CD4-positive, alpha-beta T cell (primary cell): ENCODE measurements around the gene VAT1L. TPM values are rescaled to one million over a fixed set of nuclear protein-coding genes. Genes with fewer than 3 reads are reported as not detected.

Experiments used
- ATAC-seq: fragments of 200-7000 bp; cut with Tn5 transposase; one replicate; pipeline ENCODE4 v1.10.0; 2022; ENCODE audit warnings: mild to moderate bottlenecking; ENCODE audit not compliant: poor library complexity
- CTCF ChIA-PET: fragments of 350-600 bp; sonication (Branson Sonifier 250); formaldehyde crosslinking; loops from one replicate; lab custom pipeline; 2021; ENCODE audit warnings: antibody characterized with exemption, inconsistent platforms; lab: Charles Lee
- POLR2A ChIA-PET: fragments of 350-600 bp; sonication (Branson Sonifier 250); formaldehyde crosslinking; loops from one replicate; lab custom pipeline; 2021; ENCODE audit warnings: antibody characterized with exemption, inconsistent platforms; lab: Charles Lee
- DNase-seq, 14 experiments: peaks; one replicate each; pipeline ENCODE4 v3.0.0-alpha.2; 2013 to 2020; ENCODE audit warnings: mixed read lengths in 2 of 14
- H3K27ac ChIP-seq, 2 donors: one replicate each; pipeline versions ENCODE4 v1.5.1 to v1.7.0; 2013; ENCODE audit warnings: low read length in 2 of 2, low read depth in 1 of 2, mild to moderate bottlenecking in 1 of 2
- H3K27me3 ChIP-seq, 2 experiments: 1 replicate in 1 of 2; 2 replicates in 1 of 2; pipeline versions ENCODE4 v1.6.1 to v1.7.0; 2013; ENCODE audit warnings: low read length in 2 of 2, control low read depth in 1 of 2, mild to moderate bottlenecking in 1 of 2, moderate library complexity in 1 of 2; ENCODE audit not compliant: insufficient read depth in 2 of 2, control insufficient read depth in 1 of 2
- H3K36me3 ChIP-seq: one replicate; pipeline ENCODE4 v1.6.1; 2013; ENCODE audit warnings: low read length, control low read depth; ENCODE audit not compliant: insufficient read depth
- H3K4me1 ChIP-seq: one replicate; pipeline ENCODE4 v1.6.1; 2013; ENCODE audit warnings: low read length, control low read depth; ENCODE audit not compliant: insufficient read depth
- H3K4me3 ChIP-seq: one replicate; pipeline ENCODE4 v1.5.1; 2013; ENCODE audit warnings: mild to moderate bottlenecking, low read length, moderate library complexity
- H3K9me3 ChIP-seq, 2 experiments: 1 replicate in 1 of 2; 2 replicates in 1 of 2; pipeline versions ENCODE4 v1.6.1 to v1.7.0; 2013; ENCODE audit warnings: low read length in 2 of 2, mild to moderate bottlenecking in 2 of 2, control low read depth in 1 of 2, moderate library complexity in 1 of 2; ENCODE audit not compliant: control insufficient read depth in 1 of 2, insufficient read depth in 1 of 2
- H3K27ac Mint-ChIP-seq: one replicate; pipeline ENCODE4 v1.8.0; 2020; ENCODE audit warnings: mixed read lengths
- H3K27me3 Mint-ChIP-seq: one replicate; pipeline ENCODE4 v1.8.0; 2021; ENCODE audit warnings: mixed read lengths
- H3K36me3 Mint-ChIP-seq: one replicate; pipeline ENCODE4 v1.8.0; 2021; ENCODE audit warnings: low read depth, mixed read lengths
- H3K4me1 Mint-ChIP-seq: one replicate; pipeline ENCODE4 v1.8.0; 2021; ENCODE audit warnings: low read depth, mixed read lengths
- H3K4me3 Mint-ChIP-seq: one replicate; pipeline ENCODE4 v1.8.0; 2020; ENCODE audit warnings: mild to moderate bottlenecking, mixed read lengths
- H3K9me3 Mint-ChIP-seq: one replicate; pipeline ENCODE4 v1.8.0; 2020; ENCODE audit warnings: mixed read lengths
- CTCF ChIP-seq: fragments of 200-600 bp; IDR thresholded peaks from one replicate; pipeline ENCODE4 v1.8.0; 2022; ENCODE audit warnings: antibody characterized with exemption, mild to moderate bottlenecking
- intact Hi-C, 2 experiments: fragments of 100-400 bp; cut with DNase I in 1 of 2; cut with micrococcal nuclease in 1 of 2; formaldehyde crosslinking; loops; one replicate each; pipeline versions ENCODE4 v1.15.1 to v1.9.0; 2023 to 2025; cut with DNase I, micrococcal nuclease
- total RNA-seq, 174 experiments: library from RNA in 2 of 174; stranded (reverse) in 2 of 174; gene quantifications; one replicate each; pipeline ENCODE4 v1.2.3 and lab custom pipeline; 2021 to 2026

The VAT1L gene
- total RNA-seq, 2 experiments from 2014 or later: not detected

- H3K36me3 ChIP-seq: no peaks in the 10 kb centered on the region
- Mint-ChIP-seq H3K4me1 (no peaks in the 10 kb centered on the region), H3K36me3 (no peaks in the 10 kb centered on the region), H3K9me3 (peaks cover 7% of the 10 kb centered on the region), H3K27me3 (peaks cover 20% of the 10 kb centered on the region), H3K4me3 (no peak overlapping the region), H3K27ac (no peak overlapping the region)
- no peaks in the 10 kb centered on the region for H3K4me1 ChIP-seq
- CTCF ChIA-PET: no interaction called here
- no peak overlapping the region for H3K27ac ChIP-seq
- POLR2A ChIA-PET: no interaction called here
- intact Hi-C loops: no loop called here
- H3K9me3 ChIP-seq: peaks cover 6 to 15% of the 10 kb centered on the region in 2 experiments
- H3K4me3 ChIP-seq: no peak overlapping the region
- ATAC-seq (no peak), DNase-seq (no peak)
- TF ChIP-seq CTCF: no peak
- H3K27me3 ChIP-seq: peaks cover 4 to 9% of the 10 kb centered on the region in 2 experiments
These were observed 207.6 kb downstream of the VAT1L start for GRCh38 chr16:77995843-77996455.

GRCh38 chr16:77998350-77999023 lies 210.1 kb downstream of the VAT1L start:
- Histone ChIP-seq H3K4me1 (peaks cover 4% of the 10 kb centered on the region), H3K9me3 (peaks cover 6 to 15% of the 10 kb centered on the region in 2 experiments), H3K27ac (no peak overlapping the region), H3K4me3 (no peak overlapping the region), H3K36me3 (no peaks in the 10 kb centered on the region), H3K27me3 (peaks cover 7 to 8% of the 10 kb centered on the region in 2 experiments)
- Mint-ChIP-seq H3K27me3 (peaks cover 23% of the 10 kb centered on the region), H3K4me1 (no peaks in the 10 kb centered on the region), H3K9me3 (peaks cover 7% of the 10 kb centered on the region), H3K27ac (no peak overlapping the region), H3K36me3 (no peaks in the 10 kb centered on the region), H3K4me3 (no peak overlapping the region)
- DNase-seq (no peak), ATAC-seq (no peak)
- no peak for TF ChIP-seq CTCF
- POLR2A ChIA-PET: no interaction called here
- CTCF ChIA-PET: no interaction called here
- intact Hi-C loops: no loop called here

DNA sequence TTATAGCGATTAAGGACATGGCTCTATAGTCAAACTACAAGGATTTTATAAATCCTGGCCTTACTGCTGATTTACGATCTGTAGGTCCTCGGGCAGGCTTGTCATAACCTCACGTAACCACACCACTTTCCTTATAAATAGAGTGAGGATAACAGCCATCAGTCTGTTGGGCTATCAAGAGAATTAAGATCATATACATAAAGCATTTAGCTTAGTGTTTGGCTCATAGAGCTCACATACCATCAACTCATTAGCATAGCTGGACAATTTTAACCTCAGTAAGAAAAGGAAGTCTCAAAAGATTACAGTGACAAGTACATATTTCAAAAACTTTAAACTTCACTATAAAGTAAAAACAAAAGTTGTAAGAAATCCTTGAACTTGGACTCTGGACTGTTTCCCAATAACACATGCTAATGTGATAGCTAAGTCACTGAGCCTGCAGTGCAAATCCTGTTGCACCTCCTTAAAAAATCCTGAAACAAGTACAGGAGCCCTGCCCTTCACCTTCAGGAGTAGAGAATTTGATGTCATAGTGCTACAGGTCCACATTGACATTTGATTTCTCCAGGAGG lies 213.2 kb downstream of the VAT1L start:
- no peak overlapping the region for H3K4me3 ChIP-seq
- DNase-seq: no peak
- H3K4me1 Mint-ChIP-seq: no peaks in the 10 kb centered on the region
- peaks cover 0 to 2% of the 10 kb centered on the region in 2 experiments for H3K9me3 ChIP-seq
- ChIA-PET CTCF (no interaction called here), POLR2A (no interaction called here)
- TF ChIP-seq CTCF: no peak
- no peaks in the 10 kb centered on the region for H3K36me3 ChIP-seq
- intact Hi-C loops: no loop called here
- H3K27me3 ChIP-seq: peaks cover 4 to 11% of the 10 kb centered on the region in 2 experiments
- H3K27ac Mint-ChIP-seq: no peak overlapping the region
- peaks cover 2% of the 10 kb centered on the region for H3K9me3 Mint-ChIP-seq
- peaks cover 4% of the 10 kb centered on the region for H3K4me1 ChIP-seq
- no peak overlapping the region for H3K27ac ChIP-seq
- ATAC-seq: no peak
- H3K27me3 Mint-ChIP-seq: peaks cover 24% of the 10 kb centered on the region
- H3K4me3 Mint-ChIP-seq: no peak overlapping the region
- H3K36me3 Mint-ChIP-seq: no peaks in the 10 kb centered on the region
